Breast epithelium (tissue), 4 donors: ENCODE measurements around the gene MIX23. TPM values are rescaled to one million over a fixed set of nuclear protein-coding genes. Genes with fewer than 3 reads are reported as not detected.

ENCODE experiments used
- DNase-seq, 2 donors: peaks; one replicate each; pipeline ENCODE4 v3.0.0-alpha.2; 2019; ENCODE audit warnings: low spot score in 2 of 2
- H3K27ac ChIP-seq, 2 donors: fragments of 200-600 bp; sonication (generic) in 1 of 2; one replicate each; pipeline ENCODE4 v1.5.1; 2016 to 2019; ENCODE audit warnings: mild to moderate bottlenecking in 1 of 2
- H3K27me3 ChIP-seq, 2 donors: fragments of 200-600 bp; sonication (generic) in 1 of 2; one replicate each; pipeline versions ENCODE4 v1.5.1 to v1.6.0; 2017 to 2019; ENCODE audit warnings: control low read depth in 1 of 2, mild to moderate bottlenecking in 1 of 2
- H3K36me3 ChIP-seq: fragments of 200-600 bp; one replicate; pipeline ENCODE4 v1.5.1; 2019
- H3K4me1 ChIP-seq, 2 donors: fragments of 200-600 bp; sonication (generic); one replicate each; pipeline ENCODE4 v1.5.1; 2016 to 2019; ENCODE audit warnings: control low read depth in 1 of 2
- H3K4me3 ChIP-seq, 3 donors: fragments of 200-600 bp; sonication (generic); 1 replicate in 2 of 3; 2 replicates in 1 of 3; pipeline ENCODE4 v1.5.1; 2016 to 2019; ENCODE audit warnings: mild to moderate bottlenecking in 3 of 3, moderate library complexity in 2 of 3
- H3K9me3 ChIP-seq, 2 donors: fragments of 200-600 bp; sonication (generic) in 1 of 2; one replicate each; pipeline ENCODE4 v1.5.1; 2016 to 2019; ENCODE audit warnings: control low read depth in 1 of 2
- CTCF ChIP-seq, 3 donors: fragments of 450-650 bp; IDR thresholded peaks; one replicate each; pipeline ENCODE4 v1.5.1; 2016 to 2017; ENCODE audit warnings: antibody characterized with exemption in 3 of 3, mild to moderate bottlenecking in 3 of 3, moderate library complexity in 3 of 3
- POLR2A ChIP-seq: fragments of 450-650 bp; IDR thresholded peaks from one replicate; pipeline ENCODE4 v1.6.1; 2016; ENCODE audit warnings: antibody characterized with exemption, mild to moderate bottlenecking, moderate library complexity
- POLR2AphosphoS5 ChIP-seq, 3 donors: sonication (generic); formaldehyde crosslinking; IDR thresholded peaks; one replicate each; pipeline ENCODE4 v1.6.1; 2017; ENCODE audit warnings: antibody characterized with exemption in 3 of 3
- intact Hi-C: fragments of 100-400 bp; cut with DNase I; formaldehyde crosslinking; loops from one replicate; pipeline ENCODE4 v1.15.1; 2023; ENCODE audit warnings: low total_unique reads
- total RNA-seq, 3 donors: library from RNA; depleted of rRNA; stranded (reverse); fragments of >200 nt; gene quantifications; one replicate each; pipeline ENCODE4 v1.1.0, GENCODE V29; 2016

Gene MIX23
- total RNA-seq, 3 donors from 2014 or later = 10.8 to 20.3 (median 15.0) TPM

GRCh38 chr3:122357828-122358702, 25.0 kb downstream of the MIX23 start:
- Histone ChIP-seq H3K9me3 (no peaks in the 10 kb centered on the region), H3K36me3 (no peaks in the 10 kb centered on the region), H3K27me3 (no peaks in the 10 kb centered on the region), H3K4me1 (no peaks in the 10 kb centered on the region), H3K4me3 (no peak overlapping the region), H3K27ac (no peak overlapping the region)
- no peak for TF ChIP-seq CTCF (IDR thresholded peaks at IDR 0.05)
- TF ChIP-seq POLR2A = no peak
- no peak for TF ChIP-seq POLR2AphosphoS5 (IDR thresholded peaks at IDR 0.05)
- intact Hi-C loops = no loop called here
- no peak for DNase-seq

- Histone ChIP-seq H3K36me3 (no peaks in the 10 kb centered on the region), H3K4me3 (no peak overlapping the region), H3K9me3 (no peaks in the 10 kb centered on the region), H3K4me1 (no peaks in the 10 kb centered on the region), H3K27ac (no peak overlapping the region), H3K27me3 (no peaks in the 10 kb centered on the region)
- TF ChIP-seq CTCF (IDR thresholded peaks at IDR 0.05) (peak in 2 of 3 donors; percentile 41 to 58), POLR2AphosphoS5 (IDR thresholded peaks at IDR 0.05) (no peak)
- peak; percentile 27 to 63 for DNase-seq
- intact Hi-C loops = no loop called here
Measured at GRCh38 chr3:122356402-122356801, 26.6 kb downstream of the MIX23 start.

GRCh38 chr3:122355612-122356011, 27.4 kb downstream of the MIX23 start:
- Histone ChIP-seq H3K27ac (no peak overlapping the region), H3K36me3 (no peaks in the 10 kb centered on the region), H3K4me1 (no peaks in the 10 kb centered on the region), H3K27me3 (no peaks in the 10 kb centered on the region), H3K4me3 (no peak overlapping the region), H3K9me3 (no peaks in the 10 kb centered on the region)
- intact Hi-C loops = no loop called here
- no peak for TF ChIP-seq POLR2A
- no peak for TF ChIP-seq POLR2AphosphoS5 (IDR thresholded peaks at IDR 0.05)
- no peak for TF ChIP-seq CTCF (IDR thresholded peaks at IDR 0.05)
- no peak for DNase-seq

- DNase-seq = no peak
- intact Hi-C loops = no loop called here
- Histone ChIP-seq H3K4me1 (no peaks in the 10 kb centered on the region), H3K9me3 (no peaks in the 10 kb centered on the region), H3K27me3 (no peaks in the 10 kb centered on the region), H3K36me3 (no peaks in the 10 kb centered on the region), H3K4me3 (no peak overlapping the region), H3K27ac (peak overlapping the region in 1 of 2 donors; percentile 48)
- TF ChIP-seq POLR2A = no peak
- TF ChIP-seq CTCF (IDR thresholded peaks at IDR 0.05) = no peak
- TF ChIP-seq POLR2AphosphoS5 (IDR thresholded peaks at IDR 0.05) = no peak
Measured at GRCh38 chr3:122353893-122354401, 29.1 kb downstream of the MIX23 start.

- no peaks in the 10 kb centered on the region for H3K27me3 ChIP-seq
- intact Hi-C loops = no loop called here
- TF ChIP-seq POLR2A = no peak
- no peak for TF ChIP-seq CTCF (IDR thresholded peaks at IDR 0.05)
- TF ChIP-seq POLR2AphosphoS5 (IDR thresholded peaks at IDR 0.05) = no peak
Measured at GRCh38 chr3:122353215-122353614, 29.8 kb downstream of the MIX23 start.

More at GRCh38 chr3:122353215-122353614, 29.8 kb downstream of the MIX23 start:
- Histone ChIP-seq H3K4me1 (no peaks in the 10 kb centered on the region), H3K4me3 (no peak overlapping the region), H3K9me3 (no peaks in the 10 kb centered on the region), H3K27ac (peak overlapping the region in 1 of 2 donors; percentile 48), H3K36me3 (no peaks in the 10 kb centered on the region)
- DNase-seq = peak; percentile 50 to 61
